AG04449 (cell line): ENCODE measurements around the gene MAPT.

Experiments
- CTCF ChIA-PET: fragments of 350-600 bp; formaldehyde crosslinking; extraction: SDS; loops from one replicate; lab custom pipeline; 2021; ENCODE audit warnings: antibody characterized with exemption; lab: Yijun Ruan, JAX
- POLR2A ChIA-PET: fragments of 400-600, 350-600 bp; formaldehyde crosslinking; extraction: SDS; loops from one replicate; lab custom pipeline; 2020; ENCODE audit warnings: antibody characterized with exemption, inconsistent platforms; lab: Yijun Ruan, JAX
- DNase-seq: peaks from one replicate; pipeline ENCODE4 v3.0.0-alpha.2; 2010; ENCODE audit warnings: low read depth, low spot score
- H3K4me3 ChIP-seq: 2 replicates; pipeline ENCODE4 v1.5.1; 2011; ENCODE audit warnings: low read depth, mild to moderate bottlenecking, control low read depth, low read length
- CTCF ChIP-seq: IDR thresholded peaks from one replicate; pipeline ENCODE4 v1.5.1; 2011; ENCODE audit warnings: mild to moderate bottlenecking, moderate library complexity, low read length, control low read depth, inconsistent platforms; ENCODE audit not compliant: insufficient read depth; ENCODE audit errors: missing control alignments

MAPT gene

GRCh38 chr17:45985447-45985846, 91.1 kb downstream of the MAPT start:
- no peak overlapping the region for H3K4me3 ChIP-seq
- CTCF ChIA-PET = no interaction called here
- TF ChIP-seq CTCF = no peak
- POLR2A ChIA-PET = no interaction called here
- DNase-seq = no peak

- H3K4me3 ChIP-seq = no peak overlapping the region
- no peak for TF ChIP-seq CTCF
- no peak for DNase-seq
- ChIA-PET POLR2A (no interaction called here), CTCF (no interaction called here)
These were observed 91.7 kb downstream of the MAPT start for GRCh38 chr17:45986056-45986455.

GRCh38 chr17:45987706-45988105, 93.4 kb downstream of the MAPT start:
- ChIA-PET POLR2A (no interaction called here), CTCF (interaction anchor here (1.6 kb wide), 1 partner anchor 15 kb away, joined by 6 read pairs; no protein-coding TSS in a partner anchor)
- TF ChIP-seq CTCF = no peak
- no peak overlapping the region for H3K4me3 ChIP-seq
- no peak for DNase-seq

- POLR2A ChIA-PET = no interaction called here
- CTCF ChIA-PET = interaction anchor here (0.6 to 2.8 kb wide), 3 partner anchors 10 to 41 kb away, joined by 4 to 24 read pairs (median 6); no protein-coding TSS in a partner anchor
- H3K4me3 ChIP-seq = no peak overlapping the region
- DNase-seq = no peak
- no peak for TF ChIP-seq CTCF
These were observed 95.4 kb downstream of the MAPT start for GRCh38 chr17:45989759-45990158.

GRCh38 chr17:45990886-45991285, 96.5 kb downstream of the MAPT start:
- ChIA-PET POLR2A (no interaction called here), CTCF (interaction anchor here (0.9 to 2.8 kb wide), 3 partner anchors 10 to 42 kb away, joined by 5 to 24 read pairs (median 6); no protein-coding TSS in a partner anchor)
- no peak overlapping the region for H3K4me3 ChIP-seq
- TF ChIP-seq CTCF = no peak
- no peak for DNase-seq

- H3K4me3 ChIP-seq = no peak overlapping the region
- ChIA-PET POLR2A (no interaction called here), CTCF (interaction anchor here (1.6 to 2.8 kb wide), 3 partner anchors 12 to 42 kb away, joined by 6 to 24 read pairs (median 8); no protein-coding TSS in a partner anchor)
- no peak for TF ChIP-seq CTCF
- no peak for DNase-seq
These were observed 97.0 kb downstream of the MAPT start for GRCh38 chr17:45991341-45991740.
